Raji (cell line): ENCODE data around the gene SMTNL1.
A peak's percentile ranks its signal among the peaks of the same experiment; 100 is the strongest.

ENCODE experiments used
- POLR2A ChIP-seq: IDR thresholded peaks from 2 replicates; pipeline ENCODE4 v1.6.1; 2011; ENCODE audit warnings: low read depth, low read length, control low read depth; ENCODE audit not compliant: insufficient read depth

The SMTNL1 gene

DNA sequence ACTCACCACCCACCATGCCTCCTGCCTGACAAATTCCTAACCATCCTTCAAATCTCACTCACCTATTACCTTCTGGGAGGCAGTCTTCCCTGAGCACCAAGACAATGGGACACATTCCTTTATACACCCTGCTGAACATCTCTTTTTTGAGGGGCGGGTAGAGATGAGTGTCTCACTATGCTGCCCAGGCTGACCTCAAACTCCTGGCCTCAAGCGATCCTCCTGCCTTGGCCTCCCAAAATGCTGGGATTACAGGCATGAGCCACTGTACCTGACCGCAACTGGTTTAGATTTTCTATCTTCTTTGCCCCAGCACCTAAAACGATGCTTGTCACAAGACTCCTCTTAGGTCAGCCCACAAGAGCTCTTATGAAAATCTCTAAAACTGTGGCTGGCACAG lies 14.0 kb upstream of the SMTNL1 start:
- TF ChIP-seq POLR2A, result no peak

DNA sequence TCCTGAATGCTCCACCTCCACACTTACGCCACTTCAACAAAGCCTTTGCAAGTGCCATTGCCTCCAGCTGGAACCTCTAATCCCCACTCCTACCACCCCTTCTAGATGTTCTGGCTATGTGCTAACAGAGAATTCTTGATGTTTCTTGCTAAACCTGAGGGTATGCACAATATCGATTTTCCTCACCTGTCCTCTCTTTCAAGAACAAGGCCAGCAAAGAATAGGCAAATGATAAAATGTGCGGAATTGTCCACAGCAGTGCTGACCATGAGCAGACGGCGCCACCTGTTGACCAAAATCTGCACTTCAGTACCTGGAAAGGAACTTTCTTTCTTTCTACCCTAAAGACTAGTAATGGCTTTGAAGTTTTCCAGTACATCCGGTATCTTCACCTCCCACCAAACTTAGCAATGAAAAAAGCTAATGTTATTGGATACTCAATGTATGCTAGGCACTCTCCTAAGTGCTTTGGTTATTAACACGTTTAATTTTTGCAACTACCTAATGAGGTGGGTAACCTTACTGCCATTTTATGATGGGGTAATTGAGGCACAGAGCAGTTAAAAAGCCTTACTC lies 10.3 kb upstream of the SMTNL1 start:
- no peak for TF ChIP-seq POLR2A

DNA sequence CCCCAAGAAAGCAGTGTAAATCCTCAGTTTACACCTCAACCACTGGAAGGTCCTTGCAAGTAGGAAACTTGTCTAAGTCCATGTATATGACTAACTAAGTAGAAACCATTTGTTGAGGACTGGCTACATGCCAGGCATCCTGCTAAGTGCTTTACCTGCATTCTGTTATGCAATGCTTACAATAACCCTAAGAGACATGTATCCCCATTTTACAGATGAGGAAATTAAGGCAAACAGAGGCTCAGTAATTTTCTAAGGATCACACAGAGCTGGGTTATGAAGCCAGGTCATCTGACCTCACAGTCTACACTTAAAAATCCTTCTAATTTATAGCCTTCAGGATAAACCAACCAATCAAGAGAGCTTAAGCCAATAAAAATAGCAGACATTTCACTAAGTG lies 8.4 kb upstream of the SMTNL1 start:
- TF ChIP-seq POLR2A, result no peak

DNA sequence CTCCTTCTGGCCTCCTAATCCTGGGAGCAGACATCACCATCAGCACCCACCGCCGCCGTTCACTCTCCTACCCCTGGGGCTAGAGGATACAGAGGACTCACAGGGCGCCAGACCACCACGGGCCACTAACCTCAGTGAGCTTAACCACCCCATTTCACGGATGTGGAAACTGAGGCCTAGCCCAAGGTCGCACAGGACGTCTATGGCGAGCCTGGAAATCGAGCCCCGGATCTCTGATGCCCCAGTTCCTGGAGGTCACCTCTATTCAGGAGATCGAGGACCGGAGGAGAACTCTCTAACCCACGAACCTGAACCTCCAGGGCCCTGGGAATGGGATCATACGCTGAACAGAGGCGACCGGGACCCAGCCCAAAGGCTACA lies 7.2 kb upstream of the SMTNL1 start:
- no peak for TF ChIP-seq POLR2A

DNA sequence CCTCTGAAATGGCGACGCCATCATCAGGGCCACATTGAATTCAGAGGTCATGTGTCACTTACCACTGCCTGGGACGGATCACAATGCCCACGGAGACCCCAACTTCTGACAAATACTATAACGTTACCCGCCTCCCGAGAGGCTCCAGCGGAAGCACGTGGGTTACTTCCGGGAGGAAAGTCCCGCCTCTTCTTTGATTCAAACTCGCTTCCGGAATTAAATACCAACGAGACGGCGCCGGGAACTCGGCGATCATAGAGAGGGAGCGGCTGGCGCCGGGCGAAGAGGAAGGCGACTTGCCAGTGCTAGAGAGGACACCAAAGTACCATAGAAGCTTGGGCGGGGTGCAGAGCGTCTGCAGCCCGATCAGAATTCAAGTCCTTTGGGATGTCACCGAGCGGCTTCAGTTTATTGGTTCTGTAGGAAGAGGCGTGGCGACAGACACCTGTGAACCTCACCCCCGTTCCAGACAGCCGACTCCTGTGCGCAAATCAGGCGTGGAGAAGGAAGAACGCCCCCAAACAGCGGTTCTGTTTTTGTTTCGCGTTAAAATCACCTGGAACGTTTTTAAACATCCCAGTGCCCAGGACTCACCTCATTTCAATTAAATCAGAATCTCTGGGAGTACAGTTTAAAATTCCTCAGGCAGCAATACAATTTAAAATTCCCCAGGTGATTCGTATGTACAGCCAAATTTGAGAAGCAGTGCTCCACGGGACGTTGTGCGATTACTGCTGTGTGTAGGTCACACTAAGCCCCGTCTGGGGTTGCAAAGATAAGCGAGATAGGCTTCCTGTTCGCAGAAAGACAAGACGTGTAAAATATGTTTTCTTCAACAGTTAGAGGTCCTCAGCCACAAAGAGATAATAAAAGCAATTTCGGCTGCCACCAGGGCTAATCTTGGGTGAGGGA lies 6.5 kb upstream of the SMTNL1 start, which contains the start of gene TIMM10:
Gene TIMM10 (minus strand): TSS at position 159 of the 912 bp plus-strand sequence. CDS start 565 bp downstream, outside the sequence.
- TF ChIP-seq POLR2A, result peak; percentile 71

DNA sequence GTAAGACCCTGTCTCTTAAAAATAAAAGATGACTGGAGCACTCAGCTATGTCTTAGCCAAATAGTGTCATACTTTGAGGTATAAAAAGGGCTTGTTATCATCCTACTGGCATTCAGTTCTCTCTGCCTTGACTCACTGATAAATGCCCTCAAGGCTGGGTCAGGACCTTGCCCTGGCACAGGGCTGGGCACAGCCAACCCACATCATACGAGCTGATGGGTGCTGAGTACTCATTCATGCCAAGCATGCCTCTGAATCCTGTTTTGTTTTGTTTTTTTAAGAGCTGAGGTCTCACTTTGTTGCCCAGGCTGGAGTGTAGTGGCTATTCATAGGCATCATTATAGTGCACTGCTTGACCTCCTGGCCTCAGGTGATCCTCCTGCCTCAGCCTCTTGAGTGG lies 1.9 kb downstream of the SMTNL1 start:
- TF ChIP-seq POLR2A, result no peak

DNA sequence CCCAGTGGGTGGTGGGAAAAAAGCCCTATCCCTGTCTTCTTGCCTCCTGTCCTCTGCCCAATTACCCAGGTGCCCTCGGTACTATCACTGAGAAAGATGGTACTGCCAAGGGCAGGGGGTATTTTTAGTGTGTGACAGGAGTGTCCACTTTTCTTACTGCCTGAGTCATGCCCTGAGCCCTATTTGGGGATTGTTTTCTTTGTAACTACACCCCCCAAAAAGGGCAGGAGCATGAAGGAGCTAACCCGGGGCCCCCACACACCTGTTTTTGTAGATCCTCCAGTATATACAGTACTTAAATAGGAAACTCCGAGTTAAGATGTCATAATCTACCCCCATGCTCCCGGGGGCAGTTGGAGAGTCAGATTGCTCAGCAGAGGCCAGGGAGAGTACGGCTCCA lies 3.8 kb downstream of the SMTNL1 start:
- no peak for TF ChIP-seq POLR2A

DNA sequence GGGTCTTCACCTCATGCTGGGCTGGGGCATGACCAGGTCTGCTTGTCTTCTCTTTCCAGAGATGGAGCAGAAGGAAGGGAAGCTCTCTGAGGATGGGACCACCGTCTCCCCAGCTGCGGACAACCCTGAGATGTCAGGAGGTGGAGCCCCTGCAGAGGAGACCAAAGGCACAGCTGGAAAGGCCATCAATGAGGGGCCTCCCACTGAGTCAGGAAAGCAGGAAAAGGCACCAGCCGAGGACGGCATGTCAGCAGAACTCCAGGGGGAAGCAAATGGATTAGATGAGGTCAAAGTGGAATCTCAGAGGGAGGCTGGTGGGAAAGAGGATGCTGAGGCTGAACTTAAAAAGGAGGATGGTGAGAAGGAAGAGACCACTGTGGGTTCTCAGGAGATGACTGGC lies 5.2 kb downstream of the SMTNL1 start:
- no peak for TF ChIP-seq POLR2A

DNA sequence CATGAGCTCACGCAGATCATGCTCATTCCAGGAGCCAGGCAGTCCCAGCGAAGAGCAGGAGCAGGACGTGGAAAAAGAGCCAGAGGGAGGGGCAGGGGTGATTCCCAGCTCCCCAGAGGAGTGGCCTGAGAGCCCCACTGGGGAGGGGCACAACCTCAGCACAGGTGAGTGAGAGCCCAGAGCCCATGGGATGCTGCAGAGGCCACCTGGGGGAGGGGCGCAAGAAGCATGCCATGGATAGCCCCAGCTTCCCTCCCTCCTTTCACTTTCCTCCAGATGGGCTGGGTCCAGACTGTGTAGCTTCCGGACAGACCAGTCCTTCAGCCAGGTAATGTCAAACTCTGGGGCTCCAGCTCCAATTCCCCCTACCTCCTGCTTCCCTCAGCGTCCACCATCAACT lies 6.2 kb downstream of the SMTNL1 start:
- no peak for TF ChIP-seq POLR2A

DNA sequence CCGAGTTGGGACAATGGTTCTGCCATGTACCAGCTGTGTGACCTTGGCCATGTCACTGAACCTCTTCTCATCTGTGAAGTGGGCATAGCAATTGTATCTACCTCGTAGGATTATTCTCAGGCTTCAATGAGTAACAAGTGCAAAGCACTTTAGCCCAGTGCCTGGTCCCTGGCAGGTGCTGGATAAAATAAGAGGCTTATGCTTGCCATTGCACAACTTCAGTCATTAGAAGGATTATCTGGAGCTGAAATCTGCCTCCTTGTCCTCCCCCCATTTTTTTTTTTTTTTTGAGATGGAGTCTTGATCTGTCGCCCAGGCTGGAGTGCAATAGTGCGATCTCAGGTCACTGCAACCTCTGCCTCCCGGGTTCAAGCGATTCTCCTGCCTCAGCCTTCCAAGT lies 7.2 kb downstream of the SMTNL1 start:
- TF ChIP-seq POLR2A, result no peak

DNA sequence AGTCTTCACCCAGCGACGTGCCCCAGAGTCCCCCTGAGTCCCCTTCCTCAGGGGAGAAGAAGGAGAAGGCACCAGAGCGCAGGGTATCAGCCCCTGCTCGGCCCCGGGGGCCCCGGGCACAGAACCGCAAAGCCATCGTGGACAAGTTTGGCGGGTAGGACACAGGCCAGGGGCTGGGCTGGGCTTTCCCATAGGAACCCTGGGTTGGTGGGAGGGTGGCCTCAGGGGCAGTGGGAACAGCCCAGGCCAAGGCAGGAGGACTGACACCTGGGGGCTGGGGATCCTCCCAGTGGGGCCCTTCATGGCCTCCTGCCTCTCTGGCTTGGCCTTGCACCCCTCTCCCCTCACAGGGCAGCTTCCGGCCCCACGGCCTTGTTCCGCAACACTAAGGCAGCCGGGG lies 8.5 kb downstream of the SMTNL1 start:
- TF ChIP-seq POLR2A, result no peak

DNA sequence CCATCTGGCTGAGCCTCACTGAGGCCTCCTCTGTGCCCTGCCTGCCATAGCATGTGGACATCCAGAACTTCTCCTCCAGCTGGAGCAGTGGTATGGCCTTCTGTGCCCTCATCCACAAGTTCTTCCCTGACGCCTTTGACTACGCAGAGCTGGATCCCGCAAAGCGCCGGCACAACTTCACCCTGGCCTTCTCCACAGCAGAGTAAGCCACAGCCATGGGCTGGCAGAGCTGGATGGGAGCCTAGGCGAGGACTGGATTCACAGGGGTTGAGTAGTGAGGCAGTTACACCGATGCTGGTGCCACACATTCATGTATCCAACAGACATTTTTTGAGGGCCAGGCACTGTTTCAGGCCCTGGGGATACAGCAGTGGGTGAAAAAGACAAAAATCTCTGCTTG lies 9.1 kb downstream of the SMTNL1 start:
- TF ChIP-seq POLR2A, result no peak

DNA sequence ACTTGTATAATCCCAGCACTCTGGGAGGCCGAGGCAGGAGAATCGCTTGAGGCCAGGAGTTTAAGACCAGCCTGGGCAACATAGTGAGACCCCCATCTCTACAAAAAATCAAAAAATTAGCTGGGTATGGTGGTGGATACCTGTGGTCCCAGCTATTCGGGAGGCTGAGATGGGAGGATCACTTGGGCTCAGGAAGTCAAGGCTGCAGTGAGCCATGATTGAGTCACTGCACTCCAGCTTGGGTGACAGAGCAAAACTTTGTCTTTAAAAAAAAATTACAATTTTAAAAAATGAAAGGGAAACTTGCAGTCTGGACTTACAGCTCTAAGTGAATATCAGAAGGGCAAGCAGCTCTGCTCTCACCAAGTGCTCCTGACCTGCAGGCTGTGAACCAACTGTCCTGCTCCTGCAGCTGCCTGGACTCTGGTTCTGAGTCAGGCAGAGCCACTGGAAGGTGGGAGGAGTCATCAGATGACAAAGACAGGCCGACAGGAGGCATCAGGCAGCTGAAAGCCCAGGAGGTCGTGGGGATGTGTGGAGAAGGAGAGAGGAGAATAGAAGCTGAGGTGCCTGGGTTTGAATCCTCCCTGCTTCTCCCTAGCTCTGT lies 9.6 kb downstream of the SMTNL1 start:
- TF ChIP-seq POLR2A, result no peak

DNA sequence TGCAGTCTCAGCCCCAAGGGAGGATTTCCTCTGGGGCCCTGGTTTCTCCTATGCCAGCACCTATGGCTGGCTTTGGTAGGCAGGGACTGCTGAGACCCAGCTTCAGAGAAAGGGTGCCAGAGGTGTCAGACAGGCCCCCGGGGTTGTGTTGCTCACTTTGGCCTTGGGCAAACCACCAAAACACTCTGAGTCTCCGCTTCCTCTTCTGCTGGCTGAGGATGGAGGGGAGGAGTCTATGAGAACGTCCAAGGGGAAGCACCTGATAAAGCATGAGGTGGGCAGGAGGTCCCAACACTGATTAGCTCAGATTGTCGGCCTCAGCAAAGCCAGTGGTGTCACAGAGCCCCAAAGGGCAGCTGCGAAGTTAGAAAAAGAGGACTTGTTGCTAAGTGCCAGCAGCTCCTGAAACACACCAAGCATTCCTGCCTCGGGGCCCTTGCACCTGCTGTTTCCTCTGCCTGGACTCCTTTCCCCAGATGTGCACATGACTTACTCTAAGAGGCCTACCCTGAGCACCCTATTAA lies 10.5 kb downstream of the SMTNL1 start:
- TF ChIP-seq POLR2A, result no peak

DNA sequence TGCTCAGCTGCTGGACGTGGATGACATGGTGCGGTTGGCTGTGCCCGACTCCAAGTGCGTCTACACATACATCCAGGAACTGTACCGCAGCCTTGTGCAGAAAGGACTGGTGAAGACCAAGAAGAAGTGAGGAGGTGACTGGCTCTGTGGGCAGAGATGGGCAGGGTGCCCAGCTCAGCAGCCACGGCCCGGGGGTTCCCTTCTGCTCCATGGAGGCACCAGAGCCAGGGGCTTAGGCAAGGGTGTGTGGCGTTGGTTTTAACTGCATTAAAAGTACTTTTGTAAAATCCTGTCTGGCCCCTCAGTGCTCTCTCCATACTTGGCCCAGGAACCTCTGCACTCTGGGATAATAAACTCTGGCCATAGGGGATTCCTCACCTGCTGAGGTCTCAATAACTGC lies 12.6 kb downstream of the SMTNL1 start:
- no peak for TF ChIP-seq POLR2A

DNA sequence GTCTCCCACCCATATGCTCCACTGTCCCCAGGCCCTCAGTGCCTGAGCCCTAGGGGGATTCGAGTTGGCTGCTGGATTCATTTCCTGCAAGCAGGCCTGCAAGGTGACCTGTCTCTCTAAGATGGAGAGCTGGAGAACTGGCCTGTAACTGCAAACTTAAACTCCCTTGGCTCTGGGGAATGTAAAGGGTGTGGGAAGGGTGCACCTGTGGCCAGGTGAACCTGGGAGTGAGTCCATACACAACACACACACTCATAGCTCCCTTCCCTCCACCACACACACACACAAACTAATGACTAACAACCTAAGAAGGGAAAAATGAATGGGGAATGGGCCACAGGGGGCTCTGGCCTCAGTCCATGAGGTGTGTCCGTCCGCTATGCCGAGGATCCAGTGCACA lies 14.5 kb downstream of the SMTNL1 start:
- TF ChIP-seq POLR2A, result no peak

DNA sequence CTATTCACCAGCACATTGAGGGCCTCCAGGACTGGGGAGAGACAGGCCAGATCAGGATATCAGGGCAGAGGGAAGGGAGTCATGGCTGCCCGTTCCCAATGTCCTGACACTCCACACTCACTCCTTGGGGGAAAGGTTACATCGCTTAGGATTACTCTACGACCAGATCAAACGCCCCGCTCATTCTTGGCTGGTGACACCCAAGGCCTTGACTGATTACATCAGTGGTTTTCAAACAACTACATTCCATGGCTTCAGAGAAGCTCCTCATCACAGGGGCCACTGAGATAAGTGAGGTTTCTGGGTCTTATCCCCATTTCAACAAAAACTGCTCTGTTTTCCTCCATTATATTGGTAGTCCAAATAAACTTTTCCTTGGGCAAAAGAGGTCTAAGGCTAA lies 15.1 kb downstream of the SMTNL1 start:
- no peak for TF ChIP-seq POLR2A

DNA sequence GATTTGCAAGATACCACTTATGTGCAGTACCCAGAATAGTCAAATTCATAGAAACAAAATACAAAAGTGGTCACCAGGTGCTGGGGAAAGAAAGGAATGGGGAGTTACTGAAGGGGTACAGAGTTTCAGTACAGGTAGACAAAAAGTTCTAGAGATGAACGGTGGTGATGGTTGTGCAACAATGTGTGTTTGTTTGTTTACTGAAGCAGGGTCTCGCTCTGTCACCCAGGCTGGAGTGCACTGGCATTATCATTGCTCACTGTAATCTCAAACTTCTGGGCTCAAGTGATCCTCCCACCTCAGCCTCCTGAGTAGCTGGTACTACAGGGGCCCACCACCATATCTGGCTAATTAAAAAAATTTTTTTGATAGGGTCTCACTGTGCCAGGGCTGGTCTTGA lies 18.0 kb downstream of the SMTNL1 start:
- TF ChIP-seq POLR2A, result no peak
